Natural killer cell (primary cell): ENCODE results near the gene TSTD1. TPM values are rescaled to one million over a fixed set of nuclear protein-coding genes. Genes with fewer than 3 reads are reported as not detected.
A peak's percentile ranks its signal among the peaks of the same experiment; 100 is the strongest.

Source experiments
- ATAC-seq, 3 donors: fragments of 150-1000 bp in 2 of 3; fragments of 200-7000 bp in 1 of 3; cut with Tn5 transposase; 1 replicate in 1 of 3; 2 replicates in 2 of 3; pipeline ENCODE4 v1.10.0; 2021; ENCODE audit warnings: mild to moderate bottlenecking in 2 of 3, moderate library complexity in 2 of 3
- DNase-seq, 2 donors: peaks; one replicate each; pipeline versions ENCODE4 v3.0.0 to v3.0.0-alpha.2; 2013 to 2021; ENCODE audit warnings: mixed read lengths in 1 of 2
- H3K27ac ChIP-seq: one replicate; pipeline ENCODE4 v1.5.1; 2013; ENCODE audit warnings: mild to moderate bottlenecking, low read length
- H3K27me3 ChIP-seq: one replicate; pipeline ENCODE4 v1.6.1; 2013; ENCODE audit warnings: low read length; ENCODE audit not compliant: control insufficient read depth, insufficient read depth
- H3K36me3 ChIP-seq: one replicate; pipeline ENCODE4 v1.6.1; 2013; ENCODE audit warnings: low read length; ENCODE audit not compliant: control insufficient read depth, insufficient read depth
- H3K4me1 ChIP-seq: one replicate; pipeline ENCODE4 v1.6.1; 2013; ENCODE audit warnings: low read length; ENCODE audit not compliant: control insufficient read depth, insufficient read depth
- H3K4me3 ChIP-seq: one replicate; pipeline ENCODE4 v1.5.1; 2013; ENCODE audit warnings: low read length
- H3K9me3 ChIP-seq: one replicate; pipeline ENCODE4 v1.6.1; 2013; ENCODE audit warnings: low read length; ENCODE audit not compliant: control insufficient read depth, insufficient read depth
- H3K27ac Mint-ChIP-seq, 2 donors: one replicate each; pipeline ENCODE4 v1.8.0; 2022; ENCODE audit warnings: mild to moderate bottlenecking in 2 of 2, mixed read lengths in 2 of 2, moderate library complexity in 1 of 2
- H3K27me3 Mint-ChIP-seq, 2 donors: one replicate each; pipeline ENCODE4 v1.8.0; 2022; ENCODE audit warnings: low read depth in 2 of 2, mixed read lengths in 2 of 2
- H3K36me3 Mint-ChIP-seq: one replicate; pipeline ENCODE4 v1.8.0; 2022; ENCODE audit warnings: mixed read lengths
- H3K4me1 Mint-ChIP-seq, 2 donors: one replicate each; pipeline ENCODE4 v1.8.0; 2022; ENCODE audit warnings: mixed read lengths in 2 of 2
- H3K4me3 Mint-ChIP-seq: one replicate; pipeline ENCODE4 v1.8.0; 2022; ENCODE audit warnings: mild to moderate bottlenecking, moderate library complexity, mixed read lengths
- H3K9me3 Mint-ChIP-seq, 2 donors: one replicate each; pipeline ENCODE4 v1.8.0; 2022; ENCODE audit warnings: mixed read lengths in 2 of 2
- CTCF ChIP-seq: fragments of 200-600 bp; IDR thresholded peaks from one replicate; pipeline ENCODE4 v1.8.0; 2022; ENCODE audit warnings: antibody characterized with exemption
- WGBS: methylation state at CpG from one replicate; pipeline ENCODE4 v1.1.7; 2013; ENCODE audit warnings: missing lambda C conversion rate; ENCODE audit not compliant: insufficient coverage; 5-methylcytosine and 5-hydroxymethylcytosine counted together
- intact Hi-C: fragments of 100-400 bp; cut with micrococcal nuclease; formaldehyde crosslinking; loops from one replicate; pipeline ENCODE4 v1.14.2; 2022
- total RNA-seq, 4 donors: library from RNA; stranded (reverse); fragments of 120-200 nt in 1 of 4; gene quantifications; one replicate each; pipeline versions ENCODE4 v1.2.3 to v1.2.4, GENCODE V29; 2013 to 2022

TSTD1 gene
- total RNA-seq, 3 donors from 2014 or later (not counting 1 experiment from before 2014, with no cell fraction given) = 31.8 to 36.3 (median 34.3) TPM

- ATAC-seq (no peak), DNase-seq (no peak)
- intact Hi-C loops = no loop called here
- H3K4me1 ChIP-seq = peaks cover 67% of the 10 kb centered on the region
- H3K27me3 ChIP-seq = no peaks in the 10 kb centered on the region
- no peak overlapping the region for H3K27ac ChIP-seq
- no peaks in the 10 kb centered on the region for H3K27me3 Mint-ChIP-seq
- H3K9me3 ChIP-seq = no peaks in the 10 kb centered on the region
- H3K9me3 Mint-ChIP-seq = no peaks in the 10 kb centered on the region
- H3K4me1 Mint-ChIP-seq = peaks cover 57 to 70% of the 10 kb centered on the region in 2 donors
- no peak for TF ChIP-seq CTCF
- WGBS = 89% methylated on average over 1 of the region's 4 CpGs
- no peak overlapping the region for H3K4me3 Mint-ChIP-seq
- no peaks in the 10 kb centered on the region for H3K36me3 Mint-ChIP-seq
- H3K27ac Mint-ChIP-seq = peak overlapping the region; percentile 89
- H3K4me3 ChIP-seq = no peak overlapping the region
- H3K36me3 ChIP-seq = peaks cover 42% of the 10 kb centered on the region
Measured at GRCh38 chr1:161061419-161061818, 22.7 kb upstream of the TSTD1 start.

GRCh38 chr1:161059293-161059692 lies 20.5 kb upstream of the TSTD1 start:
- Histone ChIP-seq H3K4me3 (no peak overlapping the region), H3K4me1 (peaks cover 49% of the 10 kb centered on the region), H3K36me3 (peaks cover 58% of the 10 kb centered on the region), H3K27me3 (no peaks in the 10 kb centered on the region), H3K9me3 (no peaks in the 10 kb centered on the region), H3K27ac (no peak overlapping the region)
- H3K27me3 Mint-ChIP-seq = no peaks in the 10 kb centered on the region
- peak overlapping the region; percentile 25 for H3K4me3 Mint-ChIP-seq
- 92% methylated on average over 2 of the region's 6 CpGs for WGBS
- H3K9me3 Mint-ChIP-seq = no peaks in the 10 kb centered on the region
- DNase-seq = no peak
- peaks cover 57 to 61% of the 10 kb centered on the region in 2 donors for H3K4me1 Mint-ChIP-seq
- no peaks in the 10 kb centered on the region for H3K36me3 Mint-ChIP-seq
- no peak for TF ChIP-seq CTCF
- ATAC-seq = no peak
- intact Hi-C loops = no loop called here
- H3K27ac Mint-ChIP-seq = peak overlapping the region; percentile 82

GRCh38 chr1:161054805-161055204 lies 16.0 kb upstream of the TSTD1 start:
- H3K9me3 ChIP-seq = no peaks in the 10 kb centered on the region
- Mint-ChIP-seq H3K27me3 (no peaks in the 10 kb centered on the region), H3K27ac (no peak overlapping the region), H3K4me1 (peaks cover 40 to 47% of the 10 kb centered on the region in 2 donors), H3K4me3 (no peak overlapping the region), H3K9me3 (no peaks in the 10 kb centered on the region), H3K36me3 (peaks cover 15% of the 10 kb centered on the region)
- no peak for DNase-seq
- no peak overlapping the region for H3K27ac ChIP-seq
- no peak for ATAC-seq
- intact Hi-C loops = no loop called here
- 93% methylated on average over 7 of the region's 7 CpGs for WGBS
- no peak overlapping the region for H3K4me3 ChIP-seq
- H3K27me3 ChIP-seq = no peaks in the 10 kb centered on the region
- H3K4me1 ChIP-seq = peaks cover 23% of the 10 kb centered on the region
- no peak for TF ChIP-seq CTCF
- peaks cover 83% of the 10 kb centered on the region for H3K36me3 ChIP-seq

- Mint-ChIP-seq H3K27ac (peak overlapping the region in 1 of 2 donors; percentile 70), H3K4me3 (no peak overlapping the region), H3K4me1 (peaks cover 35 to 45% of the 10 kb centered on the region in 2 donors), H3K27me3 (no peaks in the 10 kb centered on the region), H3K36me3 (peaks cover 15% of the 10 kb centered on the region), H3K9me3 (no peaks in the 10 kb centered on the region)
- no peak for ATAC-seq
- TF ChIP-seq CTCF = no peak
- H3K36me3 ChIP-seq = peaks cover 83% of the 10 kb centered on the region
- H3K4me1 ChIP-seq = peaks cover 17% of the 10 kb centered on the region
- no peak overlapping the region for H3K4me3 ChIP-seq
- no peak overlapping the region for H3K27ac ChIP-seq
- 98% methylated on average over 4 of the region's 4 CpGs for WGBS
- no peaks in the 10 kb centered on the region for H3K27me3 ChIP-seq
- no peak for DNase-seq
- H3K9me3 ChIP-seq = no peaks in the 10 kb centered on the region
- intact Hi-C loops = no loop called here
Measured at GRCh38 chr1:161054232-161054631, 15.5 kb upstream of the TSTD1 start.
